Measurements from ENCODE around the gene C1QTNF5. TPM values are rescaled to one million over a fixed set of nuclear protein-coding genes. Genes with fewer than 3 reads are reported as not detected.
A peak's percentile ranks its signal among the peaks of the same experiment; 100 is the strongest.

The C1QTNF5 gene
- total RNA-seq, 1 experiment from 2014 or later = not detected

DNA sequence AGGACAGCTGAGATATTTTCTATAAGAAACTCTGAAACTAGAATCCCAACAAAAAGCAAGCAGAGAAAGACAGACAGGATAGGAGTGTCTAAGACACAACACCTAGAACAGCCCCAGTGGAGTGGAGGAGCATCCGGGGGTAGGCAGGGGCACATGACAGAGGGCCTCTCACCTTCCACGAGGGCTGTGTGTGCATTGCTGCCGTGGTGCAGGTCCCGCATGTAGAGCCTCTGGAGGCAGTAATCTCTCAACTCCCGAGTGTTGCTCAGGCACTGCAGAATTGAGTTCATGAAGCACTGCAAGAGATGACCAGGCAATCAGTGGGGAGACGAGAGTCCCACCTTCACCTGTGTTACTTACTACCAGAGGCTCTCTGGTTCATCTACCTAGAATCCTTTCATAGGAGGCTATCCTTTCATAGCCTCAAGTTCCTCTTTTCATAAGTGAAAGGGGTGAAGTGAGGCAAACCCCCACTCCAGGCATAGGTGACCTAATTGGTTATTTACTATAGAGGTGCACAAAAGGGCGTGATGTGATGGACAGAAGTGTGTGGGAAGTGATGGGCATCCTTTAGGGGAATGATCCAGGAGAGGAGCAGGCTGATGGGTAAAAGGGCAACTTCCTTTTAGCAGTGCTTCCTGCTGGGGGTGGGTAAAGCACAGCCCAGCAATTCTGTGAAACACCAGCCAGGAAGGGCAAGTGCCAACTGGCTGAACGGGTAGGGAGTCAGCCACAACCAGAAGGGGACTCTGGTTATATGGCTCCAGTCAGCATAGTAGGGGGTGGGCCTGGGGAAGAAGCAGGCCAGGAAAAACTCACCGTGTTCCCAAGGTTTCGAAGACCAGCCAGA, 18.9 kb upstream of the C1QTNF5 start:
- no peak for DNase-seq (ENCODE audit: low spot score)

DNA sequence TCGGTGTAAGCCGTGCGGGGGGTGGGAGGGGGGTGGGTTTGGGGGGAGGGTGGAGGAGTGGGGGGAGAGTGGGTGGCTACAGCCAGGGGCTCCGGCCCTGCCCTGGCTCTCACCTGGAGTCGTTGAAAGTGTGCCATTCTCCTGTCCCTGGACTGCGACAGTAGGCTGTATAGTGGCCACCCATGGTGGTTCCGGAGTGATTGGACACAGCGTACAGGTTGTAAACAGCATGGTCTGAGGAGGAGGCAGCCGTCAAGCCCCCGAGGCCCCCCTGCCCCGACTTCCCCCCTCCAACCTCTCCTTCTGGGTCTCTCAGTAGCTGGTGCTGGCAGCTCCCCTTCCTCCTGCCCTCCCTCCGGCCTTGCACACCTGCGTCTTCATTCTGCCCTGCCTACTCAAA, 16.4 kb upstream of the C1QTNF5 start:
- no peak for DNase-seq (ENCODE audit: low spot score)

GRCh38 chr11:119356349-119357031, 15.8 kb upstream of the C1QTNF5 start:
- DNase-seq (ENCODE audit: low spot score) = peak; percentile 69

DNA sequence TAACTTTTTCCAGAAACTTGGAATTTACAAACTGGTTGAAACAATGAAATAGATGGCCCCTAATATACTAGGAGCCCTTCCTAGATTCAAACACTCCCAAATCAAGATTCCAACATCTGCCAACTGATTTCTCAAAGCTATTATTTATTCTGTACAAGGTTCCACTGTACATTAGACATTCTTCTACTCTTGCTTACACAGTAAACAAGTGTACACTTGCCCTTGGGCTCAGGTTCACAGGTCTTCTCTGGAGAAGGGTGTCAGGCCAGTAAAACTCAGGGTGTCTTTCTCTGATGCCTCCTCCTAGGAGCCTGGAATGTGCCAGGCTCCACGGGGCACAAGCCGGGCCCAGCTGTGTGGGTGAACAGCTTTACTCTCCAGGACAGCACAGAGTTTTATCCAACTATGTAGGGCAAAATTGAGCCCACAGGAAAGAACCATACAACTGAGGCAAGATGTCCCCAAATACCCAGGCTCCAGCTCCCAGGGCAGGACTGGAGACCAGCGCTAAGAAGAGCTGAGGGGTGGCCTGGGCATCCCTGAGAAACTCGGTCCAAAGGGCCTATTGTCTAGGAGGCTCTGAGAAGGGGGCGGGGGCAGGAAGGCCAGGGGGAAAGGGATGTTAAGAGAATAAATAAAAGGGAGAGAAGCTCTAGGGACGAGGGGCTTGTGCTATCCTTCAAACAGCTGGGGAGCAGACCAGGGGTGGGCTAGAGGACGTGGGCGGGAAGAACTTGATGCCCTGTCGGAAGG, 14.6 kb upstream of the C1QTNF5 start:
- DNase-seq (ENCODE audit: low spot score) = no peak

GRCh38 chr11:119352857-119353260, 12.2 kb upstream of the C1QTNF5 start:
- DNase-seq (ENCODE audit: low spot score) = no peak

- DNase-seq (ENCODE audit: low spot score) = no peak
Observed at GRCh38 chr11:119351232-119351631, 10.5 kb upstream of the C1QTNF5 start.

DNA sequence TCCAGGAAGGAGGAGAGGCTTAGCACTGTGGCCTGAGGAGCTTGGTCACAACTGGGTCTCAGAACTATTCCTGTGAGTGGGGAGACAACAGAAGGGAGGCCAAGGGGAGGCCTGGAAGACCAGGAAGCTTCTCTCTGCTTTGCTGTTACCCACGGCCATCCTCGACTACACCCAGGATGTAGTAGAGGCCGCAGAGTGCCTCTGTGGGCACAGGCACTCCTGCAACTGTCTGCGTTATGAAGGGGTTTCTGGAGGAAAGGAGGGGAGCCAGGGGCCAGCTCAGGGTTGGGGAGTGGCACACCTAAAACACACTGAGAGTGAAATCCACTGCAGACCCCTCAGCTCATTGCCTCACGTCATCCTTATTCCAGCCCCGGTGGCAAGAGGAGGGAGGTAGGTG, 9.6 kb upstream of the C1QTNF5 start:
- DNase-seq (ENCODE audit: low spot score) = no peak

DNA sequence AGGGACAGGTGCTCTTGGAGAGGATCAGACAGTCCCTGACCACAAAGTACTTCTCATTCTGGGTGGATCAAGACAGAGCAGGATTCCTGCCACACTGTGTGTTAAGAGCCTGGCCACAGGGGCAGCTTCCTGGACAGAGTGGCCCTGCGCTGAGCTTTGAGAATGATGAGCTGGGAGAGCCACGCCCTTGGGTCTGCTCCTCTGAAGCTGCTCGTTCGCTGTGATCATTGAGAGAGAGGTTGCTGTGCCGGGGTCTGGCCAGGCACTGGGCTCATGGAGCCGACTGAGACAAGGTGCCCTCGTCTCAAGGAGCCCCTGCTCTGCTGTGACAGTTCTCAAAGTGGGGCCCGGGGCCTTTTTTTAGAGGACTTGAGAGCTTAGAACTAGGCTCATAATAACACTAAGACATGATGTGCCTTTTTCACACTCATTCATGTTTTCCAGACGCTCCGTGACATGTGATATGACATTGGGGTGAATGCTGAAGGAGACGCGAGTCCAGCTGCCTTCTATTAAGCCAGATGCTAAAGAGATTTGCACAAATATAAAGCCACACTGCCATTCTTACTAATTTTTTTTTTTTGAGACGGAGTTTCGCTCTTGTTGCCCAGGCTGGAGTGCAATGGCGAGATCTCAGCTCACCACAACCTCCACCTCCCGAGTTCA, 7.4 kb upstream of the C1QTNF5 start:
- DNase-seq (ENCODE audit: low spot score) = no peak

- DNase-seq (ENCODE audit: low spot score) = no peak
Observed at GRCh38 chr11:119347242-119347641, 6.6 kb upstream of the C1QTNF5 start.

- DNase-seq (ENCODE audit: low spot score) = no peak
Observed at GRCh38 chr11:119346605-119347004, 5.9 kb upstream of the C1QTNF5 start, which contains the start of gene MFRP. Gene MFRP (minus strand): TSS chr11:119346705. CDS start chr11:119346513, 192 bp downstream.

DNA sequence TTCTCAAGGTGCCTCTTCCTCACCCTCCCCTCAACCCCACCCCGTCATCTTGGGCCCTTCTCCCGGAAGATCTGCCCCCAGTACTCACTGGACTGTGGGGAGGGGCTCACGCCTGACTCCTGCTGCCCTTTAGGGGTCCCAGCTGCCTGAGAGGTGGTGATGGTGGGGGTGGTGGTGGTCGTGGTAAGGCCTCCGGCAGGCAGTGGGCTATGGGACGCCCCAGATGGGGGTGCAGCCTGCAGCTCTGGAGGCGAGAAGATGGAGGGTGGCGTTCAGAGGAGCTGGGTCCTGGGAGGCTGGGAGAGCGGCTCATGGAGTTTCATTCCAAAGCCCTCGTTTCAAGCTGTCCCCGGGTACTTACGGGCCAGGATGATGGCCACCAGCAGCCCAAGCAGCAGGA, 5.0 kb upstream of the C1QTNF5 start:
- DNase-seq (ENCODE audit: low spot score) = no peak

DNA sequence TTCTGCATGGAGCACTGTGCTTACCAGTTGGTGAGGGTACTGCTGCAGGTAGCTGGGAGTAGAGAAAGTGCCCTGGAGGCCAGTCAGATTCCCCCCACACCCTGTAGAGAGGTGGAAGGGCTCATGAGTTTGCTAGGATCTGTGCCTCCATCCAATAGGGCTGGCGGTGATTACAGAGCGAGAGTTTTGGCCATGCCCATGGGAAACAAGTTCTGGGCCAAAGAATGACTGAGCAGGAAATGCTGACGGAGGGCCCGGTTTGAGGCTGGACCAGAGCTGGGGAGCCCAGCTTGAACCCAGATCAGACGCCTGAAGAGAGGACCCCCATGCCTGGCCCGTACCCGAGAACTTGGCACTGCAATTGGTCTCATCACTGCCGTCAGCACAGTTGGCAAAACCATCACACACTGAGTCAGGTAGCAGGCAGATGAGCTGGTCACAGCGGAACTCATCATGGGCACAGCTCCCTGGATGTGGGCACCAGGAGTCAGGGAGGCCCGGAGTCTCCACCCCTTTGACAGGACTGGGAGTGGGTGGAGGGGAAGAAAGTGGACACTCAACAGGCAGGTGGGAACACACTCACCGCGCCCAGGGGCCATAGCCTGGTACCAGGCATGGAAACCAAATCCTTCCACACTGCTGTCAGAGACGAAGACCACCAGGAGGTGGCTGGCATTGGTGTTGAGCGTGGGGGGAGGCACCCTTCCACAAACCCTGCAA, 3.8 kb upstream of the C1QTNF5 start:
- no peak for DNase-seq (ENCODE audit: low spot score)

GRCh38 chr11:119343726-119344125, 3.0 kb upstream of the C1QTNF5 start:
- DNase-seq (ENCODE audit: low spot score) = no peak

GRCh38 chr11:119342362-119343130, 1.9 kb upstream of the C1QTNF5 start:
- DNase-seq (ENCODE audit: low spot score) = no peak

DNA sequence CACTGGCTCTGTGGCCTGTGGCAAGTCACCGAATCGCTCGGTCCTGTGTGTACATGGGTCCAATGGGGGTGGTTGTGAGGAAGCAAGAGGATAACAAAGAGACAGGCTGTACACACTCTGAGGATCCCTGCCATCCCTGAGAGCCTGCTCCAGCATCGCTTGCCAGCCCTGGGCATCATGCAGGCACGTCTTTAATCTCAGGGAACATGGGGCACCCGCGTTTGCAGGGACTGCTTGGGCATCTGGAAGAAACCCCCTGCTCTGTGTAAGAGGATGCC, 1.3 kb upstream of the C1QTNF5 start:
- no peak for DNase-seq (ENCODE audit: low spot score)

DNA sequence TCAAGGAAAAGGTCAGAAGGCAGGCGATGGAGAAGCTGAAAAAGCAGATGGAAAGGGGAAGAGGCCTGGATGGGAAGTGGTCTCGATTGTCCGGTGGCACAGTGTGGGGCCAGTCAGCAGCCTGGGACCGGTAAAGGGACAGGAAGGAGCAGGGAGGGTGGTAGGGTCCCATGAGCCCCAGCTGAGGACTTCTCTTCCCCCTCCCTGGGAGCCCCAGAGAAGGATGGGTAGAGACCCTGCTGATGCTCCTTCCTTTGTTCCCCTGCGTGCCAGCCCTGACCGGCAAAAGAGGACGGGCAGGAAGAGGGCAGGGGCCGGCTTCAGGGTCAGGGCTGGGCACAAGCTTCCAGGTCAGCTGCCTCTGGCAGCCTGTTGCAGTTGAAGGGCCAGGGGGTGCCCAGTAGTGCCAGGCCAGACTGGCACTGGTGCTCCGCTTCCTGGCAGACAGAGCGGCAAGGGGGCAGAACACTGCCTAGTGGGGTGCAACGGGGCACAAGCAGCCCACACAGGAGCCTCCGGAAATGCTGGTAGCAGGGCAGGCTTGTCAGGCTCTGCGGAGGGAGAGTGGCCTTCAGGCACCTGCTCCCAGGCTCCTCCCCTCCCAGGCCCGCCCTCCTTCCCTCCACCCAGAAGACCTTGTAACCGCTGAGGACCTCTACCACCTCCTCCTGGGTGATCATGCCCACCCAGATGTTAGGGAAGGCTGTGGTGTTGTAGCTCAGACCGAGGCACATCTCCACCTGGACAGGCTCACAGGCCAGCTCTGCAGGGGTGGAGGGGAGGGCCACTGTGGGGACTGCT, 739 bp upstream of the C1QTNF5 start:
- DNase-seq (ENCODE audit: low spot score) = no peak

DNA sequence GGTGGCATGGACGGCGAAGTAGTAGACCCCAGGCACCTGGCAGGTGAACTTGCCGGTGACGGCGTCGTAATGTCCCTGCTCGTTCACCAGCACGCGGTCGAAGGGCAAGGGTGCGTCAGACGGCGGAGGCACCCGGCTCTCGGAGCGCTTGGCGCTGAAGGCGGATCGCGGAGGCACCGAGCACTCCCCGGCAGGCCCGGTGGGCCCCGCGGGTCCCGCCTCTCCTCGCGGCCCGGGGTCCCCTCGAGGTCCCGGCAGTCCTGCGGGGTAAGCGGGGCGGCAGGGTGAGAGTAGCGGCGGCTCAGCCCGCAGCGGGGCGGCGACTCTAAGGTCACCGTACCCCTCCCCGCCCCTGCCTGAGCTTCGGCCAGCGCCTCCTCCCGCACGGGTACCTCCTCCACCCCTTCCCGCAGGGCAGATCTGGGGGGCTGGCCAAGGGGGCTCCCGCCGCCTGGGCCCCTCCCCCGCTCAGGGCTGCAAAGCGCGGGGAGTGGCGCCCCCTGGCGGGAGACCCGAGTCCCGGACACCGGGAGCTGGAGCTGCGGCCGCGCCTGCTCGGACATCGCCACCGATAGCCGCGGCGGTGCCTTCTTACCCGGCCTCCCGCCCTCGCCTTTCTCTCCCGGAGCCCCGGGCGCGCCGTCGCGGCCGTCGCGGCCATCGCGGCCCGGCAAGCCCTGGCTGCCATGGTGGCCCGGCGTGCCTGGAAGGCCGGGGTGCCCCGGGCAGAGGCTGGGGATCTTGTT, 921 bp downstream of the C1QTNF5 start:
- no peak for DNase-seq (ENCODE audit: low spot score)

- DNase-seq (ENCODE audit: low spot score) = no peak
Observed at GRCh38 chr11:119338965-119339588, 1.6 kb downstream of the C1QTNF5 start.

Data from H4 (cell line).